ENCODE results near the gene XPO1.

Gene XPO1

DNA sequence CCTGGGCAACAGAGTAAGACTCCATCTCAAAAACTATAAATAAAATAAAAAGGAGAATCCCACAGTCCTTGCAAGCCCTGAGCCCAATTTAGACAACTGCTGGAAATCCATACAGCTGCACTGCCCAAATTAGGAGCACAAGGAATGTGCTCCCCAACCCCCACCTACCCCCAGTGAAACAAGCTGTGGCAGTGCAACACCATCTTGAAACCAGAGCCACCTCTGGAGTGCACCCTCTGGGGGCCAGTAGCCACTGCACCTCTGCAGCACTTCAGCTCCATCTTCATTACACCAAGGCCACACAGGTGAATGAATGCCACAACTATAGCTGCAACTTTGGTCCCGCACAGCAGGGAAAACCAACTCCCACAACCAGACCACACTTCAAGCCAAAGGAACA is 104.5 kb downstream of the XPO1 start:
- DNase-seq (ENCODE audit: low read depth) = no peak

DNA sequence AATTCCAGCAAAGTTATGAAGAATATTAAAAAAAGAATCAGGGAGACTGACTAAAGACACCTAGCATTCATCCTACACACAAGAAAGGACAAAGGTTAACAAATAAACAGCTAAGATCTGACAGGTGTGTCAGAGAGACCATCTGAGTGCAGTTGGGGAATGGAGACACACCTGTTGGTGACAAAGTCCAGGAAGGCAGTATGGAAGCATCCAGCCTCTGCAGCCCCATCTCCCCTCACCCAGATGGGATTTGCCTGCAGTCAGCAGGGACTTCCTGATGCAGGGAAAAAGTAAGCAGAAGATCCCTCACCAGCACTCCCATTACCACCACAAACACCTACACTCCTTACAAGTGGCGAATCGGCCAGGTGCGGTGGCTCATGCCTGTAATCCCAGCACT is 105.2 kb downstream of the XPO1 start:
- no peak for DNase-seq (ENCODE audit: low read depth)

DNA sequence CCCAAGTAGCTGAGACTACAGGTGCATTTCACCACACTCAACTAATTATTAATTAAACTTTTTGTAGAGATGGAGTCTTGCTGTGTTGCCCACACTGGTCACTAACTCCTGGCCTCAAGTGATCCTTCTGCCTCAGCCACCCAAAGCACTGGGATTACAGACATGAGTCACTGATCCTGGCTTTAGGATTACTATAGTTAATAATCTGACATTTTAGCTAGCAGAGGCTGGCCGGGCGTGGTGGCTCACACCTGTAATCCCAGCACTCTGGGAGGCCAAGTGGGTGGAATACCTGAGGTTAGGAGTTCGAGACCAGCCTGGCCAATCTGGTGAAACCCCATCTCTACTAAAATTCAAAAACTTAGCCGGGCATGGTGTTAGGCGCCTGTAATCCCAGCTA is 106.8 kb downstream of the XPO1 start:
- no peak for DNase-seq (ENCODE audit: low read depth)

All from CMK (cell line).